PFSK-1 (cell line): ENCODE data around the gene DDAH1.

Experiments
- FOXP2 ChIP-seq: optimal IDR thresholded peaks from 2 replicates; pipeline ENCODE3; 2011; ENCODE audit warnings: borderline replicate concordance, control low read depth, inconsistent platforms; ENCODE audit not compliant: insufficient read depth; ENCODE audit errors: extremely low read length, extremely low read depth
- POLR2AphosphoS5 ChIP-seq: IDR thresholded peaks from 2 replicates; pipeline ENCODE4 v1.6.1; 2012; ENCODE audit warnings: low read depth, mild to moderate bottlenecking, control low read depth, low read length, moderate library complexity
- SIN3A ChIP-seq: IDR thresholded peaks from 2 replicates; pipeline ENCODE4 v1.6.1; 2012; ENCODE audit warnings: mild to moderate bottlenecking, low read length, moderate library complexity, borderline replicate concordance; ENCODE audit not compliant: insufficient read depth
- TAF1 ChIP-seq: IDR thresholded peaks from 2 replicates; pipeline ENCODE4 v1.6.1; 2012; ENCODE audit warnings: low read length, control low read depth, borderline replicate concordance; ENCODE audit not compliant: insufficient read depth
- TF ChIP-seq, protein P1 (sequence below), 2 experiments: IDR thresholded peaks; 2 replicates each; pipeline versions ENCODE4 v1.6.1 to v1.8.0; 2011 to 2012; ENCODE audit warnings: low read depth in 2 of 2, low read length in 2 of 2, control low read depth in 1 of 2, inconsistent platforms in 1 of 2, mild to moderate bottlenecking in 1 of 2, moderate library complexity in 1 of 2; ENCODE audit not compliant: insufficient read depth in 1 of 2

The DDAH1 gene

DNA sequence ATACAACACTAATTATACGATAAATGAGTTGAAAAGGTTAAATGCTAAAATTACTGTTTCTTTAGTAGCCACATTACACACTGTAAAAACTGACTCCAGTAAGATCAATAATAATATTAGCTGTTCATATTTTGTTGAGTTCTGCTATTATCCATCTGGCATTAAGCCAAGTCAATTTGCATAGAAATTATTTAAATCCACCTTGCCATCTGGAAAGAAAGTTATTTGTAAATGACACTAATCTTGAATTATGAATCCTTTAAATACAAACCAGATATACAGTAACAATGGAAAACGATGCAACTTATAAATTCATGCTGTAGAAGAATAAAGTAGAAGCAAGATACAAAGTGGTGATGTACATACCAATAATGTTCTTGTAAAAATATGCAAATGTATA lies 107.1 kb downstream of the DDAH1 start:
- TF ChIP-seq, protein P1, sequence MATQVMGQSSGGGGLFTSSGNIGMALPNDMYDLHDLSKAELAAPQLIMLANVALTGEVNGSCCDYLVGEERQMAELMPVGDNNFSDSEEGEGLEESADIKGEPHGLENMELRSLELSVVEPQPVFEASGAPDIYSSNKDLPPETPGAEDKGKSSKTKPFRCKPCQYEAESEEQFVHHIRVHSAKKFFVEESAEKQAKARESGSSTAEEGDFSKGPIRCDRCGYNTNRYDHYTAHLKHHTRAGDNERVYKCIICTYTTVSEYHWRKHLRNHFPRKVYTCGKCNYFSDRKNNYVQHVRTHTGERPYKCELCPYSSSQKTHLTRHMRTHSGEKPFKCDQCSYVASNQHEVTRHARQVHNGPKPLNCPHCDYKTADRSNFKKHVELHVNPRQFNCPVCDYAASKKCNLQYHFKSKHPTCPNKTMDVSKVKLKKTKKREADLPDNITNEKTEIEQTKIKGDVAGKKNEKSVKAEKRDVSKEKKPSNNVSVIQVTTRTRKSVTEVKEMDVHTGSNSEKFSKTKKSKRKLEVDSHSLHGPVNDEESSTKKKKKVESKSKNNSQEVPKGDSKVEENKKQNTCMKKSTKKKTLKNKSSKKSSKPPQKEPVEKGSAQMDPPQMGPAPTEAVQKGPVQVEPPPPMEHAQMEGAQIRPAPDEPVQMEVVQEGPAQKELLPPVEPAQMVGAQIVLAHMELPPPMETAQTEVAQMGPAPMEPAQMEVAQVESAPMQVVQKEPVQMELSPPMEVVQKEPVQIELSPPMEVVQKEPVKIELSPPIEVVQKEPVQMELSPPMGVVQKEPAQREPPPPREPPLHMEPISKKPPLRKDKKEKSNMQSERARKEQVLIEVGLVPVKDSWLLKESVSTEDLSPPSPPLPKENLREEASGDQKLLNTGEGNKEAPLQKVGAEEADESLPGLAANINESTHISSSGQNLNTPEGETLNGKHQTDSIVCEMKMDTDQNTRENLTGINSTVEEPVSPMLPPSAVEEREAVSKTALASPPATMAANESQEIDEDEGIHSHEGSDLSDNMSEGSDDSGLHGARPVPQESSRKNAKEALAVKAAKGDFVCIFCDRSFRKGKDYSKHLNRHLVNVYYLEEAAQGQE (IDR thresholded peaks at IDR 0.05; ENCODE audit: insufficient read depth in 1 of 2, low read depth in 2 of 2, low read length in 2 of 2): no peak
- TF ChIP-seq TAF1 (no peak), SIN3A (no peak), POLR2AphosphoS5 (no peak), FOXP2 (no peak)

DNA sequence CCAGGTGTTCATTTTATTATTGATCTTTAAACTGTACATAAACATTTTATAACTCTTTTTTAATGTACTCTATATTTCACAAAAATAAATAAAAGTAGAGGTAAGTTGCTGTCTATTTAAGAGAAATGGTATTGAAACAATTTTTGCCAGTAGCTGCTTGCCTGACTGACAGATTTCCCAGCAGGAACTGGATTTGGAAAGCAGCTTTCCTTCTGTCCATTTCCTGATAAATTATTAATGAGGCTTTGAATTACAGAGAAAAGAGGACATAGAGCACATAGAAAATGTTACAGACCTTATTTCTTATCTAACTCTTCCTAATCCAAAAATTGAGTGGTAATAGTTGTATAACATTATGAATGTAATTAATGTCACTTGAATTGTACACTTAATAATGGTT lies 108.8 kb downstream of the DDAH1 start:
- TF ChIP-seq FOXP2 (no peak), TAF1 (no peak), SIN3A (no peak), POLR2AphosphoS5 (no peak)
- TF ChIP-seq, protein P1 (IDR thresholded peaks at IDR 0.05; ENCODE audit: insufficient read depth in 1 of 2, low read depth in 2 of 2, low read length in 2 of 2): no peak

DNA sequence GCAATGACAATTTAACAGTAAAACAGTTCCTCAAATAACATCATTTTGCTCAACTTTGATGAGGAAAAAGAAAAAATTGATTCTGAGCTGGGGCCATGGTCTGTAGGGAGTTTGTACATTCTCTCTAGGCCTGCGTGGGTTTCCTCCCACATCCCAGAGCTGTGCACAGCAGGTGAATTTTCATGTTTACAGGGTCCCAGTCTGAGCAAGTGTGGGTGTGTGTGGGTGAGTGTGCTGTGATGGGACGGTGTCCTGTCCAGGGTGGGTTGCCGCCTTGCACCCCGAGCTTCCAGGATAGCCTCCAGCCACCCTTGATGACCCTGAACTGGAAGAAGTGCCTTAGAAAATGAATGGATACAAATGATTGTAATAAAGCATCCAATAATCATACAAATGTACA lies 112.9 kb downstream of the DDAH1 start:
- no peak for TF ChIP-seq FOXP2
- no peak for TF ChIP-seq SIN3A
- no peak for TF ChIP-seq POLR2AphosphoS5
- no peak for TF ChIP-seq TAF1
- TF ChIP-seq, protein P1 (IDR thresholded peaks at IDR 0.05; ENCODE audit: insufficient read depth in 1 of 2, low read depth in 2 of 2, low read length in 2 of 2): no peak

DNA sequence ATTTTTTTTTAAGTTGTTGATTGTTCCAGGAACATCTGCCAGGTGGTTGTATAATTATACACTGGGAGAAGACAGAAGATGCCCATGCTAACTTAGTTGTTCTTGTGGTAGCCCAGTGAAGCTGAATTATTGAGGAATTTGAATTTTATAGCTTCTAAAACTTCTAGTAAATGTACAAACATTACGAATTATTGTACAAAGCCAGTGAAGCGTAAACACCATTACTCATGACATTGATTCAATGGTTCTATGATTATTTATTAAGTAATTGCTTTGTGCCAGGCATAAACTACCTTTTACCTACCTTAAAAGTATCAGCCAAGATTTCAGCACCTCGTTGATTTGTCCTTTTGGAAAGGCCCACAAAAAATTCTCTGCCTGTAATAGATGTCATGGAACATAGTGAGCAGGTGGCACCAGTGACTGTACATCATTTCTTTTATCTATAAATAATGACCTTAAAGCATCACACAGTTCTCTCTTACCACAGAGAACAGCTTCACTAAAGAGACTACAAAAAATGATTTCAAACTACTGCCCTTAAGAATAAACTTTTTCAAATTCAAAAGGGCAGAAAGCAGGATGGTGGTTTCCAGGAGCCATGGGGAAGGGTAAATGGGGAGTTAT lies 113.6 kb downstream of the DDAH1 start:
- TF ChIP-seq SIN3A: no peak
- TF ChIP-seq FOXP2: no peak
- TF ChIP-seq TAF1: no peak
- TF ChIP-seq POLR2AphosphoS5: no peak
- TF ChIP-seq, protein P1 (IDR thresholded peaks at IDR 0.05; ENCODE audit: insufficient read depth in 1 of 2, low read depth in 2 of 2, low read length in 2 of 2): no peak
